Hindlimb muscle (tissue), 1 donor: ENCODE data around the gene TRPM1. TPM values are rescaled to one million over a fixed set of nuclear protein-coding genes. Genes with fewer than 3 reads are reported as not detected.

Experiments
- DNase-seq: peaks from one replicate; pipeline ENCODE4 v3.0.0-alpha.2; 2013
- polyA plus RNA-seq: library from polyadenylated mRNA; unstranded; fragments of 120-200 nt; gene quantifications from one replicate; pipeline ENCODE4 v1.2.1, GENCODE V29; 2013; ENCODE audit not compliant: insufficient read length

TRPM1 gene
- polyA plus RNA-seq, 1 donor, result not detected

- DNase-seq, result no peak
These were observed 54.7 kb downstream of the TRPM1 start for GRCh38 chr15:31046759-31047359.

- DNase-seq, result no peak
These were observed 55.9 kb downstream of the TRPM1 start for GRCh38 chr15:31045606-31046005.

- no peak for DNase-seq
These were observed 58.8 kb downstream of the TRPM1 start for GRCh38 chr15:31042751-31043150.

GRCh38 chr15:31041610-31042009 lies 59.9 kb downstream of the TRPM1 start:
- no peak for DNase-seq

- DNase-seq, result no peak
These were observed 60.9 kb downstream of the TRPM1 start for GRCh38 chr15:31040611-31041010.

- DNase-seq, result no peak
These were observed 61.6 kb downstream of the TRPM1 start for GRCh38 chr15:31039961-31040360.

GRCh38 chr15:31037731-31038477 lies 63.6 kb downstream of the TRPM1 start:
- DNase-seq, result no peak

GRCh38 chr15:31036783-31037182 lies 64.7 kb downstream of the TRPM1 start:
- DNase-seq, result no peak

- no peak for DNase-seq
These were observed 65.9 kb downstream of the TRPM1 start for GRCh38 chr15:31035610-31036009.

GRCh38 chr15:31034152-31034551 lies 67.4 kb downstream of the TRPM1 start:
- DNase-seq, result no peak

- peak; percentile 11 for DNase-seq
These were observed 68.6 kb downstream of the TRPM1 start for GRCh38 chr15:31032961-31033371.

- no peak for DNase-seq
These were observed 70.0 kb downstream of the TRPM1 start for GRCh38 chr15:31031471-31032067.

- DNase-seq, result no peak
These were observed 73.5 kb downstream of the TRPM1 start for GRCh38 chr15:31027910-31028578.

- DNase-seq, result no peak
These were observed 75.5 kb downstream of the TRPM1 start for GRCh38 chr15:31025996-31026395.

GRCh38 chr15:31024979-31025378 lies 76.5 kb downstream of the TRPM1 start:
- no peak for DNase-seq

- no peak for DNase-seq
These were observed 77.2 kb downstream of the TRPM1 start for GRCh38 chr15:31024330-31024729.

GRCh38 chr15:31023841-31024240 lies 77.7 kb downstream of the TRPM1 start:
- DNase-seq, result no peak

GRCh38 chr15:31021067-31021665 lies 80.4 kb downstream of the TRPM1 start:
- DNase-seq, result no peak

- no peak for DNase-seq
These were observed 81.0 kb downstream of the TRPM1 start for GRCh38 chr15:31020542-31020941.

GRCh38 chr15:31019986-31020385 lies 81.5 kb downstream of the TRPM1 start:
- no peak for DNase-seq

- DNase-seq, result no peak
These were observed 84.2 kb downstream of the TRPM1 start for GRCh38 chr15:31017311-31017710.

- no peak for DNase-seq
These were observed 85.0 kb downstream of the TRPM1 start for GRCh38 chr15:31016446-31016915.

- DNase-seq, result no peak
These were observed 87.0 kb downstream of the TRPM1 start for GRCh38 chr15:31014608-31014925.
